GM21619 (cell line): ENCODE results near the gene SAMD4A.
A peak's percentile ranks its signal among the peaks of the same experiment; 100 is the strongest.
"Not testable (repeated sequence)": the region's sequence is repeated elsewhere in the genome, so short reads cannot be mapped to it uniquely, and the experiment has no call there.

Source experiments
- ATAC-seq: cut with Tn5 transposase; IDR thresholded peaks from one replicate; pipeline ENCODE4 v1.9.1; 2021; ENCODE audit not compliant: unreplicated experiment

Gene SAMD4A

DNA sequence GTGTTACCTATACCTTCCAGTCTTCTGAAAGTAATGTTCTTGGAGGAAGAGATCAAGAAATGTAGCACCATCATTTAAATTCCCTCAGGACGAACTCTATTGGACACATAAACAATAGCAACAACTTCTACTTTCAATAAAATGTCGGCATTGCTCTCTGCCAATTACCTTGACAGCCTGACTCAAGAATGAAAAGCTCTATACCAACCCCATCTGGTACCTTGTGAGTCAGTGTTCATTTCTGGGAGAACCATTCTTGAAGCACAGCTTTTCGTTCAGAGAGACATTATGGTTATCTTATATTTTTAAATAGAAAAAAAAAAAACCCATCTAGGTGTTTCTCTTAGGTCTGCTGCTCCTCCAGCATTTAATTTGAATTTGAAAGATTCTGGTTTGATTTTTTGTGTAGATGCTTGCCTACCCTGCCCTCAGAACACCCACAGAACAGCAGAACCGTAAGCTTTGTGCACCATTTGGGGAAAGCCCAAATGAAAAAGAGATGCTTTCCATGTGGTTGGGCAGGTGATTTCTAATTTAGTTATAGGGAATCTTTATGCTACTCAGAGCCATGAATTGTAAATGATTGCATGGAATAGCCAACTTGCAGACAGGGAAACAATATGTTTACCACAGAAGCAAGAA lies 156.0 kb downstream of the SAMD4A start:
- ATAC-seq: no peak

GRCh38 chr14:54724123-54724522 lies 157.2 kb downstream of the SAMD4A start:
- ATAC-seq: no peak

DNA sequence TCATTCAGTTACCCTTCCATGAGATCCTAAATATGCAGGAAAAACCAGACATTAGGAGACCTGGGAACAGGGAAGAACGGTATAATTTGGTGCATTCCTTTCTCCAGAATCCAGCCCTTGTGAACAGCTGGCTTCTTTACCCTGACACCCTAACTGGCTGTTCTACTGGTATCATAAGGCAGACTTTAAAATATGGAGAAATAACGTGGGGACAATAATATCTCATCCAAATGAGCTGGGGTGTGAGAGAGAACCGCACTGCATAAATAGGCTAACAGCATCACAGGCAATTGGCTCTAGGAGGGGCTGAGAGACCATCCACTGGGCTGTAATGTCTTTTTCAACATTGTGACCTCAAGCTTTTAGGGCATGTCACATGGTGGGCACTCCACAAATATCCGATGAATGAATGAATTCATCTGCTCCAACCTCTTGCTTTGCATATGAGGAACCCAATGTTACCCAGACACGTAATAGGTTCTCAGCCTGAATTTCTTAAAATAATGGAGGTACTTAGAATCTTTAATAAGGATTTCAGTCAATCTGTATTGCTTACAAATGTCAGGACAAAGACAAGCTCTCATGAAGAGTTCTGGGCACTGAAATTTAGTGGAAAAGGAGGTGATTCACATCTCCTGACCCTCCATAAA lies 157.9 kb downstream of the SAMD4A start:
- no peak for ATAC-seq

- no peak for ATAC-seq
Observed at GRCh38 chr14:54725998-54726397, 159.1 kb downstream of the SAMD4A start.

- no peak for ATAC-seq
Observed at GRCh38 chr14:54727929-54728328, 161.0 kb downstream of the SAMD4A start.

DNA sequence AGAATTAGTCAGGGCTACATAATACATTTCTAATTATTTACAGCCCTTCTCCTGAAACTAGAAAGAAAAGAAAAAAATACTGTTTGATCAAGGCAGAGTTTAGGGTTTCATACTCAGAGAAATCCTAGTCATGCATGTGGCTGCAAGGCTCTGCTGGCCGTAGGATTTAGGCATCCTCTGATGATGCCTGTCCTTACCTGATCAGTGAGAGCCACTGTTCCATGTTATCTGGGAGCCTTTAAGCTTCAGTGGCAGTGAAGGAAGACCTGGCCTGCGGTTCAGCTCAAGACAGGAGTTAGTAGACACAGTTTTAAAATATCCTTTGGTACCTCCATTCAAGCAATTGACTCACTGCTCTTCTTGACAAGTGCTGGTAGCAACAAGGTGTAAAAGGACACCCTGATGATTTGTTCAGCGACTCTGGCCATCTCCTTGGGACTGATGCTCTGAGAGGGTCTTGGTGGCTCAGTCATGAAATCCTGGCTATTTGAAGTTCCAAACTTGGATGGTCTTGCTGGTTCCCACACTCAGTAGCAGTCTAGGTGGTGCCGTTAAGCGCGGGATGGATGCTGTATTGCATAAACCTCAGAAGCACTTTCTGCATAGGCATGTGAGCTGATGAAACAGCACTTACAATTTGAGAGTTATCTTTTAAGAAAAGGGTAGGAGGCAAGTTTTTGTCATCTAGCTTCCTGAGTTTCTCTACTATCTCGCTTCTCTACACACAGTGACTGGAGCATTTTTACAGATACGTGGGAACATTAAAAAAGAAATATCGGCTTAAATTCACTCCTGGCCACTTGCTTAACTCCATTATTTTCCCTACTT lies 162.0 kb downstream of the SAMD4A start:
- ATAC-seq: no peak

- peak; percentile 97 for ATAC-seq
Observed at GRCh38 chr14:54730156-54730961, 163.4 kb downstream of the SAMD4A start.

DNA sequence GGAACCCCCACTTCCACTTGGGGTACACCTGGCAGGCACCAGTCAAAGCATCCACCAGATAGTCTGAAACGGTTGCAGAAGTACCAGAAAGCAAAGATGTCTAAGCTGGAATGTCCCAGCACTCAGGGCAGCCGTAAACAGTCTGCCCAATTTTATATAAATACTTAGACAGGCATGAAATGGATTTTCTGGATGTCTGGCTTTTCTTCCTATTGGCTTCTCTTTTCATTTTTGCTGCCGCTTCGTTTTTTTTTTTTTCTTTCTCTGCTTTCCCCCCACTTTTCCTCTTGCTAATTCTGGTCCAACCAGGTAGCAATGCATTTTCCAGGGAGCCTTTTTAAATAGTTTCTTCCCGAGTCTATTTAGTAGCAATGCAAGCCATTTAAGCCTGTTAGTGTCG lies 168.0 kb downstream of the SAMD4A start:
- no peak for ATAC-seq

DNA sequence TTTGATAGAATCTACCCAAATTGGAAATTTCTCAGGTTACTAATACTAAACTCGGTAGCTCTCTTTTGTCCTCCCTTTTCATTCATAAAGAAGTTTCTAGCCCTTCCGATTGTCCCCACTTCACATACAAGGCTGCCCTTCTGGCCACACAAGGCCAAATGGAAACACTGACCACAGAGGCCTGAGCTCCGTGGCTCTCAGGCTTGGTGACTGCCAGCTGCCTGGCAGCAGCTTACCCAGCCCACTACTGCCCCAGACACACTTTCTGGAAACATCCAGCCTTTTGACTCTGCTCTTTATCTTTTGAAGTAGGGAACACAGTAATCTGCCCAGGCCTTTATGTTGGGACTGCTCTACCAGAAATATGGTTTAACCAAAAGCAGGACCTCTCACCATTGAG lies 168.5 kb downstream of the SAMD4A start:
- ATAC-seq: no peak

- no peak for ATAC-seq
Observed at GRCh38 chr14:54737132-54737711, 170.3 kb downstream of the SAMD4A start.

- no peak for ATAC-seq
Observed at GRCh38 chr14:54738009-54738408, 171.1 kb downstream of the SAMD4A start.

- ATAC-seq: no peak
Observed at GRCh38 chr14:54739514-54739913, 172.6 kb downstream of the SAMD4A start.

DNA sequence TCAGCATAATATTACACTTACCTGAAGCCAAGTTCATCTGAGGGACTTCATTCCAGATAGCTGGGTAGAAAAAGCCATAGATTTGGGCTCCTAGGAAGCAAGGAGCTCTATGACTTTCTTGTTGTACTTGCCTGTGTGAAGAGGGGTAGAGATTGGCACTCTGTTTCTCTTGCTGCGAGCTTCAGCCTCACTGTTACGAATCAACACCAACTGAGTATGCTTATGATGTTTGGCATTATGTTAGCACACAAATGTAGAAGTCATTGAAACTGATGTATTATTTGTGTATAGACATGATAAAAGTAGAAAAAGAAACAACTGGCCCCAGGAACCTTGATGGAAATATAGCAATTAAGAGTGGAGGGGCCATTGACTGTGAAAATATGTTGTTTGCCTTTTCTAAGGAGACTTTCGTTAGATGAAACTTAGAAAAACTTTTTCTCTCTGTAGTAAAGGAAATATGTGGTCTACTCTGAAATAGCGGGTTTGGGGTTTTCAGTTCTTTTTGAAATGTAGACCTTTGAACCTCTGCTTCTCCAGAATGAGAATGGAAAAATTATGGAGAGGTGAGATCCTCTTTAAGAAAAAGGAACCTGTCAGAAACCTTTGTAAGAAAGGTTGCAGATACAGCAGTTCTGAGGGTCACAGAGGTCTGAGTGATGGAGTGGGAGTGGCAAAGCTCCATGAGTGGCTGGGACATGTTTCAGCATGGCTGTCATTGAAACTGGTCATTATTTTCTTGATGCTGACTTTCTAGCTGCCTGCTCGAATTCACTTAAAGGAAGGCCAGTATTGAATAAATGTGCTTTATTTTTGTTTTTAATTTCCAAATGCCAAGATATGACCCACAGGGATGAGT lies 175.8 kb downstream of the SAMD4A start:
- no peak for ATAC-seq

GRCh38 chr14:54743382-54743781 lies 176.5 kb downstream of the SAMD4A start:
- ATAC-seq: no peak

GRCh38 chr14:54746019-54746418 lies 179.1 kb downstream of the SAMD4A start:
- no peak for ATAC-seq

DNA sequence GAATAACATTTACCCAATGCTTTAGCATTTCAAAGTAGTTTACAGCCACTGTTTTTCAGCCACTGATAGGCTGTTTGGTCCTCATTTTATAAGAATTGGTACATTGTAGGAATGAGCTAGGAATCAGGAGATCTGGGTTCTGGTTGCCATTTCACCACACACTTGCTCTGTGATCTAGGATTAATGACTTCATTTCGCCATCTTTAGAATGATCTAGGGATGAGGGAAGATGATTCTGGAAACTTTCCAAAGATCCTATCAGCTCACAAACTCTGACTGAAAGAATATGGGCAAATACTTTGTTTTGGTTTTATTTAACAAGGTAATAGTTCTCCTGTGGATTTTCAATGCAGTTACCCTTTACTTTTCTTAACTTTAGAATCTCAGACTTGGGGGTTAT lies 180.7 kb downstream of the SAMD4A start:
- ATAC-seq: no peak

GRCh38 chr14:54749180-54749579 lies 182.3 kb downstream of the SAMD4A start:
- no peak for ATAC-seq

DNA sequence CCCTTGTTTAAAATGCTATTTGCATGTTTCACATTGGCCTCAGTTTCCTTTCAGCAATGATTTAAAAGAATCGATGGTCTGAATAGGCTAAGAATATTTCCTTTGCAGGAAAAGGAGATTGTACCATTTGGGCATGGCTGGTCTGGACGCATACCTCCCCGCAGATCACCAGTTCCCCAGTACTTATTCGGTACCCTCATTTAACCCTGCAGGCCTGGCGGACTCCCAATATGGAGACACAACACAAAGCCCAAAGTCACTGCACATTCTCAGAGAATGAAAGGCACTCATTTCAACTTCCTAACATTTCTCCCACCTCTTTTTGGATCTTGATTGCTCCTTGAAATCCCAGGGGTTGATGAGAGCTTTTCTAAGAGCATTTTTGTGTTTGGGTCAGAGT lies 182.8 kb downstream of the SAMD4A start:
- no peak for ATAC-seq

- ATAC-seq: not testable (repeated sequence)
Observed at GRCh38 chr14:54752611-54753010, 185.7 kb downstream of the SAMD4A start.

- not testable (repeated sequence) for ATAC-seq
Observed at GRCh38 chr14:54753396-54753795, 186.5 kb downstream of the SAMD4A start.
